HEK293 (cell line): ENCODE data around the gene SMYD2.

Experiments
- EGR2 ChIP-seq: fragments of 450-650 bp; formaldehyde crosslinking; IDR thresholded peaks from 2 replicates; pipeline ENCODE4 v1.5.1; 2016; ENCODE audit warnings: low read depth, missing biosample characterization, missing genetic modification characterization
- HOXA7 ChIP-seq: sonication (generic); formaldehyde crosslinking; IDR thresholded peaks from 2 replicates; pipeline ENCODE4 v1.8.1; 2022; ENCODE audit warnings: missing genetic modification reagents, borderline replicate concordance
- KLF10 ChIP-seq: fragments of 450-650 bp; IDR thresholded peaks from 2 replicates; pipeline ENCODE4 v1.5.1; 2018; ENCODE audit warnings: missing biosample characterization, mild to moderate bottlenecking, missing genetic modification characterization
- KLF7 ChIP-seq: fragments of 450-650 bp; formaldehyde crosslinking; IDR thresholded peaks from 2 replicates; pipeline ENCODE4 v1.5.1; 2016; ENCODE audit warnings: missing biosample characterization, missing genetic modification characterization, borderline replicate concordance
- MYNN ChIP-seq: fragments of 450-650 bp; formaldehyde crosslinking; IDR thresholded peaks from 2 replicates; pipeline ENCODE4 v1.5.1; 2016; ENCODE audit warnings: missing biosample characterization, missing genetic modification characterization, borderline replicate concordance
- MZF1 ChIP-seq: fragments of 450-650 bp; formaldehyde crosslinking; IDR thresholded peaks from 2 replicates; pipeline ENCODE4 v1.5.1; 2017; ENCODE audit warnings: missing biosample characterization, missing genetic modification characterization, borderline replicate concordance
- TCF7L2 ChIP-seq: IDR thresholded peaks from 2 replicates; pipeline ENCODE4 v1.6.1; 2011; ENCODE audit warnings: low read depth, mild to moderate bottlenecking, inconsistent platforms, low read length, moderate library complexity, borderline replicate concordance
- TSHZ1 ChIP-seq: fragments of 450-650 bp; formaldehyde crosslinking; IDR thresholded peaks from 2 replicates; pipeline ENCODE4 v1.5.1; 2016; ENCODE audit warnings: missing biosample characterization, missing genetic modification characterization, borderline replicate concordance
- ZBTB11 ChIP-seq: fragments of 450-650 bp; formaldehyde crosslinking; conservative IDR thresholded peaks from 2 replicates; pipeline ENCODE4 v1.5.1; 2016; ENCODE audit warnings: low read depth, missing biosample characterization, missing genetic modification characterization
- ZBTB44 ChIP-seq: fragments of 450-650 bp; IDR thresholded peaks from 2 replicates; pipeline ENCODE4 v1.5.1; 2018; ENCODE audit warnings: missing biosample characterization, mild to moderate bottlenecking, missing genetic modification characterization
- ZFHX2 ChIP-seq: fragments of 450-650 bp; formaldehyde crosslinking; conservative IDR thresholded peaks from 2 replicates; pipeline ENCODE4 v1.5.1; 2016; ENCODE audit warnings: missing biosample characterization, missing genetic modification characterization
- ZFP3 ChIP-seq: fragments of 450-650 bp; formaldehyde crosslinking; IDR thresholded peaks from 2 replicates; pipeline ENCODE4 v1.5.1; 2016; ENCODE audit warnings: low read depth, missing biosample characterization, missing genetic modification characterization
- ZNF114 ChIP-seq: fragments of 450-650 bp; formaldehyde crosslinking; IDR thresholded peaks from 2 replicates; pipeline ENCODE4 v1.5.0; 2017; ENCODE audit warnings: missing biosample characterization, missing genetic modification characterization
- ZNF132 ChIP-seq: fragments of 450-650 bp; formaldehyde crosslinking; IDR thresholded peaks from 2 replicates; pipeline ENCODE4 v1.5.1; 2017; ENCODE audit warnings: missing biosample characterization, missing genetic modification characterization, borderline replicate concordance
- ZNF155 ChIP-seq: fragments of 450-650 bp; formaldehyde crosslinking; IDR thresholded peaks from 2 replicates; pipeline ENCODE4 v1.5.1; 2016; ENCODE audit warnings: missing biosample characterization, missing genetic modification characterization
- ZNF16 ChIP-seq: fragments of 450-650 bp; formaldehyde crosslinking; IDR thresholded peaks from 2 replicates; pipeline ENCODE4 v1.5.1; 2016; ENCODE audit warnings: low read depth, missing biosample characterization, missing genetic modification characterization
- ZNF174 ChIP-seq: fragments of 450-650 bp; formaldehyde crosslinking; IDR thresholded peaks from 2 replicates; pipeline ENCODE4 v1.5.0; 2017; ENCODE audit warnings: missing biosample characterization, mild to moderate bottlenecking, missing genetic modification characterization
- ZNF2 ChIP-seq: fragments of 450-650 bp; formaldehyde crosslinking; IDR thresholded peaks from 2 replicates; pipeline ENCODE4 v1.5.1; 2016; ENCODE audit warnings: missing biosample characterization, missing genetic modification characterization
- ZNF211 ChIP-seq: fragments of 450-650 bp; formaldehyde crosslinking; IDR thresholded peaks from 2 replicates; pipeline ENCODE4 v1.5.1; 2016; ENCODE audit warnings: low read depth, missing biosample characterization, missing genetic modification characterization
- ZNF311 ChIP-seq: fragments of 450-650 bp; formaldehyde crosslinking; IDR thresholded peaks from 2 replicates; pipeline ENCODE4 v1.5.1; 2017; ENCODE audit warnings: missing biosample characterization, missing genetic modification characterization, borderline replicate concordance
- ZNF48 ChIP-seq: fragments of 450-650 bp; formaldehyde crosslinking; IDR thresholded peaks from 2 replicates; pipeline ENCODE4 v1.5.1; 2016; ENCODE audit warnings: missing biosample characterization, missing genetic modification characterization
- ZNF501 ChIP-seq: fragments of 450-650 bp; formaldehyde crosslinking; IDR thresholded peaks from 2 replicates; pipeline ENCODE4 v1.5.1; 2016; ENCODE audit warnings: missing biosample characterization, missing genetic modification characterization
- ZNF530 ChIP-seq: fragments of 450-650 bp; formaldehyde crosslinking; IDR thresholded peaks from 2 replicates; pipeline ENCODE4 v1.5.1; 2016; ENCODE audit warnings: low read depth, missing biosample characterization, missing genetic modification characterization
- ZNF544 ChIP-seq: fragments of 450-650 bp; formaldehyde crosslinking; IDR thresholded peaks from 2 replicates; pipeline ENCODE4 v1.5.0; 2017; ENCODE audit warnings: missing biosample characterization, missing genetic modification characterization
- ZNF585B ChIP-seq: fragments of 450-650 bp; formaldehyde crosslinking; IDR thresholded peaks from 2 replicates; pipeline ENCODE4 v1.5.1; 2016; ENCODE audit warnings: missing biosample characterization, missing genetic modification characterization
- ZNF626 ChIP-seq: fragments of 450-650 bp; sonication (Bioruptor Pico); formaldehyde crosslinking; IDR thresholded peaks from 2 replicates; pipeline ENCODE4 v1.5.1; 2018; ENCODE audit warnings: missing biosample characterization, missing genetic modification characterization, inconsistent platforms
- ZNF639 ChIP-seq: fragments of 450-650 bp; formaldehyde crosslinking; IDR thresholded peaks from 2 replicates; pipeline ENCODE4 v1.5.1; 2016; ENCODE audit warnings: missing biosample characterization, missing genetic modification characterization
- ZNF664 ChIP-seq: fragments of 450-650 bp; formaldehyde crosslinking; IDR thresholded peaks from 2 replicates; pipeline ENCODE4 v1.5.1; 2016; ENCODE audit warnings: missing biosample characterization, missing genetic modification characterization
- ZNF830 ChIP-seq: fragments of 450-650 bp; IDR thresholded peaks from 2 replicates; pipeline ENCODE4 v1.5.0; 2018; ENCODE audit warnings: missing biosample characterization, missing genetic modification characterization, low read depth, mild to moderate bottlenecking, moderate library complexity
- ZSCAN16 ChIP-seq: fragments of 450-650 bp; formaldehyde crosslinking; IDR thresholded peaks from 2 replicates; pipeline ENCODE4 v1.5.1; 2016; ENCODE audit warnings: missing biosample characterization, missing genetic modification characterization

Gene SMYD2

GRCh38 chr1:214261206-214262123, 19.5 kb upstream of the SMYD2 start (continued):
- TF ChIP-seq ZNF530 (tag by site-specific recombination) (no peak), ZNF48 (no peak), TCF7L2 (no peak), ZSCAN16 (tag by site-specific recombination) (no peak), ZNF544 (no peak), TSHZ1 (no peak), ZBTB44 (tag by site-specific recombination) (no peak), ZNF132 (tag by site-specific recombination) (no peak), ZFHX2 (tag by site-specific recombination) (no peak), ZNF830 (tag by site-specific recombination) (no peak), HOXA7 (no peak), ZFP3 (tag by site-specific recombination) (no peak), ZNF174 (no peak), ZNF585B (no peak), ZBTB11 (tag by site-specific recombination) (no peak), ZNF2 (peak; percentile 81; the same call in 1 of the 2 replicates), MZF1 (peak; percentile 22; the same call in 1 of the 2 replicates), EGR2 (tag by site-specific recombination) (no peak), ZNF664 (tag by site-specific recombination) (no peak), ZNF211 (tag by site-specific recombination) (no peak), KLF7 (tag by site-specific recombination) (no peak), ZNF16 (tag by site-specific recombination) (no peak), ZNF501 (peak; percentile 63; the same call in 1 of the 2 replicates), MYNN (no peak), ZNF311 (no peak), ZNF626 (no peak), ZNF114 (tag by site-specific recombination) (no peak), ZNF639 (tag by site-specific recombination) (peak; percentile 31; the same call in 1 of the 2 replicates), KLF10 (no peak), ZNF155 (tag by site-specific recombination) (no peak)
